C4-2B (cell line): ENCODE results near the gene SLC25A21.

ENCODE experiments used
- CTCF ChIP-seq: fragments of 450-650 bp; conservative IDR thresholded peaks from 2 replicates; pipeline ENCODE4 v1.5.1; 2017; ENCODE audit warnings: mild to moderate bottlenecking
- ZFX ChIP-seq: fragments of 450-650 bp; IDR thresholded peaks from 2 replicates; pipeline ENCODE4 v1.6.1; 2017

GRCh38 chr14:36807727-36808126 lies 364.7 kb downstream of the SLC25A21 start:
- TF ChIP-seq CTCF (no peak), ZFX (no peak)
